ENCODE data around the gene DAZAP1.

GRCh38 chr19:1389033-1389940 is 18.1 kb upstream of the DAZAP1 start:
- TF ChIP-seq EZH2 (IDR thresholded peaks at IDR 0.05; ENCODE audit: borderline replicate concordance, low read depth, low read length, poor library complexity, severe bottlenecking) (no peak), CTCF (conservative IDR thresholded peaks at IDR 0.05; ENCODE audit: low read depth, low read length) (no peak)
